ENCODE results near the gene ME2. TPM values are rescaled to one million over a fixed set of nuclear protein-coding genes. Genes with fewer than 3 reads are reported as not detected.
A peak's percentile ranks its signal among the peaks of the same experiment; 100 is the strongest.

ME2 gene
- total RNA-seq = 100 to 1,000 TPM in 1 of 5 donors, 10 to 100 TPM in 4; 32.7 to 100 (median 84.9) TPM
- 10 to 100 TPM; 16.6 to 40.6 (median 29.8) TPM for polyA plus RNA-seq
- long read RNA-seq, donor 1, full-length matches to known transcripts = 5 of 5 reads
- long read RNA-seq, donor 1, partial matches to known transcripts = 0 of 5 reads
- long read RNA-seq, donor 1, other reads (novel, unspliced or antisense) = 0 of 5 reads
- long read RNA-seq, donor 2, full-length matches to known transcripts = 8 of 8 reads
- long read RNA-seq, donor 2, partial matches to known transcripts = 0 of 8 reads
- long read RNA-seq, donor 2, other reads (novel, unspliced or antisense) = 0 of 8 reads
- long read RNA-seq, donor 3, full-length matches to known transcripts = 3 of 3 reads
- long read RNA-seq, donor 3, partial matches to known transcripts = 0 of 3 reads
- long read RNA-seq, donor 3, other reads (novel, unspliced or antisense) = 0 of 3 reads
- long read RNA-seq, donor 4, full-length matches to known transcripts = 3 of 3 reads
- long read RNA-seq, donor 4, partial matches to known transcripts = 0 of 3 reads
- long read RNA-seq, donor 4, other reads (novel, unspliced or antisense) = 0 of 3 reads
- long read RNA-seq, donor 5, full-length matches to known transcripts = 10 of 10 reads
- long read RNA-seq, donor 5, partial matches to known transcripts = 0 of 10 reads
- long read RNA-seq, donor 5, other reads (novel, unspliced or antisense) = 0 of 10 reads
- long read RNA-seq, donor 6, full-length matches to known transcripts = 13 of 20 reads
- long read RNA-seq, donor 6, partial matches to known transcripts = 7 of 20 reads
- long read RNA-seq, donor 6, other reads (novel, unspliced or antisense) = 0 of 20 reads
- long read RNA-seq, donor 7, full-length matches to known transcripts = 10 of 15 reads
- long read RNA-seq, donor 7, partial matches to known transcripts = 5 of 15 reads
- long read RNA-seq, donor 7, other reads (novel, unspliced or antisense) = 0 of 15 reads
- long read RNA-seq, donor 8, full-length matches to known transcripts = 9 of 14 reads
- long read RNA-seq, donor 8, partial matches to known transcripts = 5 of 14 reads
- long read RNA-seq, donor 8, other reads (novel, unspliced or antisense) = 0 of 14 reads
- long read RNA-seq, donor 9, full-length matches to known transcripts = 1 of 1 reads
- long read RNA-seq, donor 9, partial matches to known transcripts = 0 of 1 reads
- long read RNA-seq, donor 9, other reads (novel, unspliced or antisense) = 0 of 1 reads
- long read RNA-seq, donor 10, full-length matches to known transcripts = 4 of 4 reads
- long read RNA-seq, donor 10, partial matches to known transcripts = 0 of 4 reads
- long read RNA-seq, donor 10, other reads (novel, unspliced or antisense) = 0 of 4 reads

DNA sequence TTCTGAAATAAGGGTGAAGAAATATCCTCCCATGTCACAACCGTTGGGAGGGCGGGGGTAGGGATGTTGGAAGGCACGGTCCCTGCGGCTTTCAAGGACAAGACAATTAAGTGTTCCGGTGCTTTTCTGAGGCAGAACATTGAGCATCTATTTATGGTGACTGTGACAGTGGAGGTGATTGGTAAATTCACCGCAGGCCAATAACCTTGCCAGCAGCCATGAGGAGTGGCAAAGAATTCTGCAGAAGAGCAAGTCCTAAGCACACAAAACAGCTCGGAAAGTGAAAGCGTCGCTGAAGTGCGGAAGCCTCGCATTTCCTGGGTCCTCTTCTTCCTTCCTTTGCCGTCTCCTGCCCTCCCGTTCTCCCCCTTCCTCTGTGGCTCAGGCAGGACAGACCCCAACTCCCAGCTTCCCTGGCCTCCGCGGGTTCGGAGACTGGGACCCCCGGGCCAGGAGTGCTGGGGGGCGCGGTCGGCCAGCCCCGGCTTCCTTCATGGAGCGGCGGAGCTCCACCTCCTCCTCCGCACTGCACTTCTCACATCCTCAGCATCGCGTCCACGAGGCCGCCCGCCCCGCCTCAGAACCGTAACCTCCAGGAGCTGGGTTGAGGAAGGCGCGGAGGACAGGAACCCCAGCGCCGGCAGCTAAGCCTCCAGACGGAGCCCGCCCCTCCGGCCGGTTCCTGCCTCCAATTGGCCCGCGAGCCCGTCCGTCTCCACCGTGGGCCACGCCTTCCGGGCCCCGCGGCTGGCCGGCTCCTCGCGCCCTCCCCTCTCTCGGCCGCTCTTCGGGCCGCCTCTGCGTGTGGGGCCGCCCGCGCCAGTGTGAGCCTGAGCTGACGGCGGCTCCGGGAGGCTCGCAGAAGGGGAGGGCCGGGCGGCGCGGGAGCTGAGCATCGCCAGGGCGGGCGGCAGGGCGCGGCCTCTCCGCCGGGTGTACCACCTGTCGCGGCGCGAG is at the start of gene ME2:
Gene ME2, plus strand, starts transcription at position 774 of the 957 bp plus-strand sequence. CDS start 16,703 bp downstream, outside the sequence.
- H3K4me3 ChIP-seq = peak within 1 kb of the TSS; percentile 68 to 96 (median 83)
- H3K27me3 ChIP-seq = no peaks in the 10 kb centered on the region
- 0% methylated on average over 38 to 78 of the region's 78 CpGs for WGBS, 5 donors
- H3K27ac ChIP-seq = peak within 1 kb of the TSS; percentile 94 to 98 (median 95)
- no peaks in the 10 kb centered on the region for H3K36me3 ChIP-seq
- no peaks in the 10 kb centered on the region for H3K9me3 ChIP-seq
- intact Hi-C loops (cut with DNase I; ENCODE audit: low total_unique reads) = no loop called here
- peak; percentile 94 to 97 for DNase-seq
- peak in 1 of 4 donors; percentile 9 for TF ChIP-seq POLR2A (IDR thresholded peaks at IDR 0.05)
- peak; percentile 80 to 95 (median 94) for TF ChIP-seq POLR2AphosphoS5 (IDR thresholded peaks at IDR 0.05)
- TF ChIP-seq, protein P1, sequence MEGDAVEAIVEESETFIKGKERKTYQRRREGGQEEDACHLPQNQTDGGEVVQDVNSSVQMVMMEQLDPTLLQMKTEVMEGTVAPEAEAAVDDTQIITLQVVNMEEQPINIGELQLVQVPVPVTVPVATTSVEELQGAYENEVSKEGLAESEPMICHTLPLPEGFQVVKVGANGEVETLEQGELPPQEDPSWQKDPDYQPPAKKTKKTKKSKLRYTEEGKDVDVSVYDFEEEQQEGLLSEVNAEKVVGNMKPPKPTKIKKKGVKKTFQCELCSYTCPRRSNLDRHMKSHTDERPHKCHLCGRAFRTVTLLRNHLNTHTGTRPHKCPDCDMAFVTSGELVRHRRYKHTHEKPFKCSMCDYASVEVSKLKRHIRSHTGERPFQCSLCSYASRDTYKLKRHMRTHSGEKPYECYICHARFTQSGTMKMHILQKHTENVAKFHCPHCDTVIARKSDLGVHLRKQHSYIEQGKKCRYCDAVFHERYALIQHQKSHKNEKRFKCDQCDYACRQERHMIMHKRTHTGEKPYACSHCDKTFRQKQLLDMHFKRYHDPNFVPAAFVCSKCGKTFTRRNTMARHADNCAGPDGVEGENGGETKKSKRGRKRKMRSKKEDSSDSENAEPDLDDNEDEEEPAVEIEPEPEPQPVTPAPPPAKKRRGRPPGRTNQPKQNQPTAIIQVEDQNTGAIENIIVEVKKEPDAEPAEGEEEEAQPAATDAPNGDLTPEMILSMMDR (IDR thresholded peaks at IDR 0.05) = no peak
- TF ChIP-seq EP300 (IDR thresholded peaks at IDR 0.05) = no peak
- peaks cover 7 to 40% (median 20%) of the 10 kb centered on the region in 4 donors for H3K4me1 ChIP-seq

- no peaks in the 10 kb centered on the region for H3K36me3 ChIP-seq
- H3K4me1 ChIP-seq = peaks cover 0 to 6% (median 0%) of the 10 kb centered on the region in 4 donors
- no peak for DNase-seq
- no peaks in the 10 kb centered on the region for H3K27me3 ChIP-seq
- intact Hi-C loops (cut with DNase I; ENCODE audit: low total_unique reads) = no loop called here
- TF ChIP-seq, protein P1 (IDR thresholded peaks at IDR 0.05) = no peak
- no peak for TF ChIP-seq EP300 (IDR thresholded peaks at IDR 0.05)
- no peak for TF ChIP-seq POLR2A (IDR thresholded peaks at IDR 0.05)
- TF ChIP-seq POLR2AphosphoS5 (IDR thresholded peaks at IDR 0.05) = no peak
- 59 to 73% (median 65%) methylated on average over 5 of the region's 5 CpGs for WGBS, 5 donors
- peak overlapping the region in 1 of 5 donors; percentile 38 for H3K27ac ChIP-seq
- H3K4me3 ChIP-seq = no peak overlapping the region
- no peaks in the 10 kb centered on the region for H3K9me3 ChIP-seq
Measured at GRCh38 chr18:50829644-50830043, 49.3 kb upstream of the ME2 start.

DNA sequence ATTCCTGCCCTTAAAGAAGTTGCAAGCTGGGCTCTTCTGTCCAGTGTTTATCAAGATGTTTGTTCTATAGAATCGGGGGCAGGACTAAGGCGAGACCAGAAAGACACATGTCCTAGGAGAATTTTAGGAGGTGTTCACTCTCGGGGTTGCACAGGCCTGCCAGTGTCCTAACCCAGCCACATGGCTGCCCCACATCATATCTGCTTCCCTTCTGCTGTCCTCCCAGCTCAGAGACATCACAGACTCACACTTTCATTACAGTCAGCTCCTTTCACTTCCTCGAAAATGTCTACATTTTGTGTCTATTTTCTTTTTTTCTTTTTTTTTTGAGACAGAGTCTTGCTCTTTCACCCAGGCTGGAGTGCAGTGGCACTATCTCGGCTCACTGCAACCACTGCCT is 48.4 kb upstream of the ME2 start:
- Histone ChIP-seq H3K4me1 (peaks cover 0 to 6% (median 0%) of the 10 kb centered on the region in 4 donors), H3K9me3 (no peaks in the 10 kb centered on the region), H3K27ac (peak overlapping the region in 2 of 5 donors; percentile 19 to 38), H3K4me3 (no peak overlapping the region), H3K36me3 (no peaks in the 10 kb centered on the region), H3K27me3 (no peaks in the 10 kb centered on the region)
- TF ChIP-seq, protein P1 (IDR thresholded peaks at IDR 0.05) = no peak
- no peak for TF ChIP-seq POLR2AphosphoS5 (IDR thresholded peaks at IDR 0.05)
- WGBS, 5 donors = 91 to 96% (median 94%) methylated on average over 5 of the region's 5 CpGs
- intact Hi-C loops (cut with DNase I; ENCODE audit: low total_unique reads) = no loop called here
- no peak for DNase-seq

Data from stomach (tissue), 19 donors.